Brain pericyte (primary cell): Measurements from ENCODE around the gene BDH1.

Source experiments
- DNase-seq: peaks from one replicate; pipeline ENCODE4 v3.0.0-alpha.2; 2012; ENCODE audit warnings: low read depth, low spot score

Gene BDH1

GRCh38 chr3:197462808-197463207, 93.0 kb downstream of the BDH1 start:
- DNase-seq: no peak

- no peak for DNase-seq
Observed at GRCh38 chr3:197460639-197461038, 95.1 kb downstream of the BDH1 start.

- no peak for DNase-seq
Observed at GRCh38 chr3:197460002-197460401, 95.8 kb downstream of the BDH1 start.
